ES-I3 (cell line): ENCODE measurements around the gene CHST9.
"Not testable (repeated sequence)": the region's sequence is repeated elsewhere in the genome, so short reads cannot be mapped to it uniquely, and the experiment has no call there.

Experiments used
- H3K36me3 ChIP-seq: 2 replicates; pipeline ENCODE4 v1.6.1; 2013; ENCODE audit warnings: mild to moderate bottlenecking, low read length, control low read depth, moderate library complexity; ENCODE audit not compliant: insufficient read depth
- H3K4me1 ChIP-seq: 2 replicates; pipeline ENCODE4 v1.6.1; 2013; ENCODE audit warnings: mild to moderate bottlenecking, control low read depth, low read length; ENCODE audit not compliant: insufficient read depth
- H3K9ac ChIP-seq: 2 replicates; pipeline ENCODE4 v1.6.1; 2013; ENCODE audit warnings: low read depth, mild to moderate bottlenecking, low read length, moderate library complexity
- H3K9me3 ChIP-seq: 2 replicates; pipeline ENCODE4 v1.6.1; 2013; ENCODE audit warnings: mild to moderate bottlenecking, low read length, moderate library complexity; ENCODE audit not compliant: control insufficient read depth, insufficient read depth

CHST9 gene

GRCh38 chr18:26989842-26990241, 195.3 kb downstream of the CHST9 start:
- H3K36me3 ChIP-seq: no peaks in the 10 kb centered on the region
- H3K9me3 ChIP-seq: no peaks in the 10 kb centered on the region; the same call in 1 of the 2 replicates
- H3K9ac ChIP-seq: no peak overlapping the region
- H3K4me1 ChIP-seq: no peaks in the 10 kb centered on the region

- H3K9me3 ChIP-seq: no peaks in the 10 kb centered on the region
- no peaks in the 10 kb centered on the region for H3K36me3 ChIP-seq
- H3K9ac ChIP-seq: no peak overlapping the region
- peaks cover 5% of the 10 kb centered on the region for H3K4me1 ChIP-seq
Measured at GRCh38 chr18:26981360-26982082, 203.6 kb downstream of the CHST9 start.

GRCh38 chr18:26978812-26979341, 206.2 kb downstream of the CHST9 start:
- Histone ChIP-seq H3K36me3 (no peaks in the 10 kb centered on the region), H3K9ac (no peak overlapping the region), H3K9me3 (no peaks in the 10 kb centered on the region), H3K4me1 (peaks cover 9% of the 10 kb centered on the region)

GRCh38 chr18:26977781-26978180, 207.3 kb downstream of the CHST9 start:
- H3K9me3 ChIP-seq: no peaks in the 10 kb centered on the region
- peaks cover 9% of the 10 kb centered on the region for H3K4me1 ChIP-seq
- H3K36me3 ChIP-seq: no peaks in the 10 kb centered on the region
- H3K9ac ChIP-seq: no peak overlapping the region

DNA sequence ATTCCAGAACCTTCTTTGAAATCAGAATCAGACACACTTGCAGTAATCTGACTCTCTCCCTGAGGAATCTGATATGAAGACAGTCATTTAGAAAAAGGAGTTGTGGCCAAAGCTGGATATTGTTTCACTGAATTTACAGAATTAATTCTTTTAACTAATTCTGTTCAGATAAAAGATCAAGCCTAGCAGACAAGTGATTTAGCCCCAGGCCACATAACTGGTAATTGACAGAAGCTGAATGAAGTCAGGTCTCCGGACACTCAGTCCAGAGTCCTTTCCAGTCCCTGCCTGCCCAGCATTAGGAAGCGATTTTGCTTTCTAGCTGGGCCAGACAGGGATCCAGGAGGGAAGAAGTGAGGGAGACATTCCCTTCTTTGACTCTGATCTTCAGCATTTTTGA, 208.9 kb downstream of the CHST9 start:
- Histone ChIP-seq H3K4me1 (peaks cover 9% of the 10 kb centered on the region), H3K9me3 (no peaks in the 10 kb centered on the region), H3K9ac (no peak overlapping the region), H3K36me3 (no peaks in the 10 kb centered on the region)

- H3K9ac ChIP-seq, H3K4me1 ChIP-seq, H3K36me3 ChIP-seq, H3K9me3 ChIP-seq: not testable (repeated sequence)
Measured at GRCh38 chr18:26972549-26972948, 212.6 kb downstream of the CHST9 start.

- Histone ChIP-seq H3K9me3 (no peaks in the 10 kb centered on the region), H3K36me3 (no peaks in the 10 kb centered on the region), H3K4me1 (peaks cover 3% of the 10 kb centered on the region), H3K9ac (no peak overlapping the region)
Measured at GRCh38 chr18:26971409-26971808, 213.7 kb downstream of the CHST9 start.

- H3K9me3 ChIP-seq: no peaks in the 10 kb centered on the region
- H3K4me1 ChIP-seq: no peaks in the 10 kb centered on the region
- no peaks in the 10 kb centered on the region for H3K36me3 ChIP-seq
- no peak overlapping the region for H3K9ac ChIP-seq
Measured at GRCh38 chr18:26970637-26971036, 214.5 kb downstream of the CHST9 start.

DNA sequence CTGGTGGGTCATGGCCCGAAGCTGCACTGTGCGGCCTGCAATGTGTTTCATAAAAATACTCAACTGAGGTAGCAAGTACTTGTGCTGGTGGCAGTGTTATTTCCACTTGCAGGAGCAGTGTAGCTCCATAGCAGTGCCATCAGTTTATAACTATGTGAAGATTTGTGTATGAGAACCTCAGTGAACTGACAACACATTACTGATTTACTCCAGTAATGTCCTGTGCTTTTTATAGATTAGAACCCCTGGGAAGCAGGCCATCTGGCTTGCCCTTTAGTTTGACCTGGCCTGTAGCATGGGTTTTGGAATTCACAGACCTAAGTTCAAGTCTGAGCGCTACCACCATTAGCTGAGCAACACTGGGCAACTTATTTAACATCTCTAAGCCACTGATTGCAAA, 219.9 kb downstream of the CHST9 start:
- no peak overlapping the region for H3K9ac ChIP-seq
- no peaks in the 10 kb centered on the region for H3K36me3 ChIP-seq
- H3K4me1 ChIP-seq: no peaks in the 10 kb centered on the region
- no peaks in the 10 kb centered on the region for H3K9me3 ChIP-seq

- Histone ChIP-seq H3K36me3 (no peaks in the 10 kb centered on the region), H3K4me1 (no peaks in the 10 kb centered on the region), H3K9me3 (no peaks in the 10 kb centered on the region), H3K9ac (no peak overlapping the region)
Measured at GRCh38 chr18:26963292-26963691, 221.8 kb downstream of the CHST9 start.

DNA sequence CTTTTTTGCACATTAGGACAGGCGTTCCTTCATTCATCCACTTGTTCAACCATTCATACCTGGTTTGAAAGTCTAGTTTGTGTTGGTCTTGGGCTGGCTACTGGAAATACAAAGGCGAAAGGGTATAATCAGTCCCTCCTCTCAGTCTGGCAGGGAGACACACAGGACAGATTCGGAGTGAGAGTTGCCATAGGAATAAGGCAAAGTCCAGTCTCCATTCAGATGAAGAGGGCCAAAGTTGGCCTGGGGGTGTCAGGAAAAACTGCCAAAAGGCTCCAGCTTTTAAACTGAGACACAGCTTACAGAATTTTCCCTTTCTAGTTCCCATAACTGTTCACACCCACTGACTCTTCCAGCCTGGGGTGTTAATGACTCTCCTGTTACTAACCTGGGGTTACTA, 223.3 kb downstream of the CHST9 start:
- Histone ChIP-seq H3K4me1 (peaks cover 3% of the 10 kb centered on the region; the same call in 1 of the 2 replicates), H3K9ac (no peak overlapping the region), H3K36me3 (no peaks in the 10 kb centered on the region), H3K9me3 (no peaks in the 10 kb centered on the region)

GRCh38 chr18:26960911-26961310, 224.2 kb downstream of the CHST9 start:
- H3K9ac ChIP-seq: no peak overlapping the region
- no peaks in the 10 kb centered on the region for H3K36me3 ChIP-seq
- H3K4me1 ChIP-seq: peaks cover 3% of the 10 kb centered on the region; the same call in 1 of the 2 replicates
- H3K9me3 ChIP-seq: no peaks in the 10 kb centered on the region

DNA sequence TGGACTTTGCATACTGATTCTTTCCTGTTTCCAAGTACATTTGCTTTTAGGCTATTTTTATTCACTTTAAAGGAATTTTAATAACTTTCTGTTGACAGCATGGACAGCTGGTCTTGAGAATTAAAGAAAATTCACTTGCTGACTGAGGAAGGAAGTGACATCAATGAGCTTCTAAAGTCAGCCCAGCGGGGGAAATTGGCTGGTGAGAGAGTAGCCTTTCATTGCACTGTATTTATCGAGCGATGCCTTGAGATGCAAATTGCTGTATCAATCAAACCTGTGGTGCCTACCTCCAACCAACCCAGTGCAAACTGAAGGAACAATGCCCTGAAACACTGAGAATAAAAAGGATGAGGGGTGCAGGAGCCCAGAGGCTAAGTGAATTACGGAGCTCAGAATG, 228.2 kb downstream of the CHST9 start:
- H3K36me3 ChIP-seq: no peaks in the 10 kb centered on the region
- H3K4me1 ChIP-seq: peaks cover 3% of the 10 kb centered on the region; the same call in 1 of the 2 replicates
- no peaks in the 10 kb centered on the region; the same call in 1 of the 2 replicates for H3K9me3 ChIP-seq
- H3K9ac ChIP-seq: no peak overlapping the region

DNA sequence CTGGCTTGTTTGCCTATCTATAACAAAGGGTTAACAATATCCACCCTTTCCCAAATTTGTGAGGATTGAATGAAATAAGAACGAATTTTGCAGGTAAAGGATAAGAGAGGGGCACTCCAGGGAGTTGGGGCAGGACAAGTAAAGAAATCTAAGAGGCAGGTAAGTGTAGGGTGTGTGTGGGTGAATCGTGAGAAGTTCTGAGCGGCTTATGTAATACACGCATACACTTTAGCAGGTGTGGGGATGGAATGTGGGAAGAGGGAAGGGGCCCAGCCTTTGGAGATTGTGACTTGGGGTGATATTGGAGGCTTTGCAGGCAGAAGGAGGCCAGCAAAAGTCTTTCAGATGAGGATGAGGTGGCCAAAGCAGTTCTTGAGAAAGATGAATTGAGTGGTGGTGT, 236.4 kb downstream of the CHST9 start:
- Histone ChIP-seq H3K9ac (no peak overlapping the region), H3K4me1 (0 out of 2 replicates have a peak, but pooled peaks cover 4% of the 10 kb centered on the region), H3K36me3 (no peaks in the 10 kb centered on the region), H3K9me3 (no peaks in the 10 kb centered on the region)

- Histone ChIP-seq H3K36me3 (no peaks in the 10 kb centered on the region), H3K4me1 (no peaks in the 10 kb centered on the region), H3K9ac (no peak overlapping the region), H3K9me3 (no peaks in the 10 kb centered on the region)
Measured at GRCh38 chr18:26943906-26944305, 241.2 kb downstream of the CHST9 start.
